Stimulated activated CD4-positive, alpha-beta T cell treated with anti-CD3 and anti-CD28 coated beads, Interleukin-4, amount 100 ng/mL, for 1 hour (primary cell): Measurements from ENCODE around the gene NUPR1.
"Not testable (repeated sequence)": the region's sequence is repeated elsewhere in the genome, so short reads cannot be mapped to it uniquely, and the experiment has no call there.

Experiments used
- DNase-seq: peaks from one replicate; pipeline ENCODE4 v3.0.0-alpha.2; 2020

The NUPR1 gene

DNA sequence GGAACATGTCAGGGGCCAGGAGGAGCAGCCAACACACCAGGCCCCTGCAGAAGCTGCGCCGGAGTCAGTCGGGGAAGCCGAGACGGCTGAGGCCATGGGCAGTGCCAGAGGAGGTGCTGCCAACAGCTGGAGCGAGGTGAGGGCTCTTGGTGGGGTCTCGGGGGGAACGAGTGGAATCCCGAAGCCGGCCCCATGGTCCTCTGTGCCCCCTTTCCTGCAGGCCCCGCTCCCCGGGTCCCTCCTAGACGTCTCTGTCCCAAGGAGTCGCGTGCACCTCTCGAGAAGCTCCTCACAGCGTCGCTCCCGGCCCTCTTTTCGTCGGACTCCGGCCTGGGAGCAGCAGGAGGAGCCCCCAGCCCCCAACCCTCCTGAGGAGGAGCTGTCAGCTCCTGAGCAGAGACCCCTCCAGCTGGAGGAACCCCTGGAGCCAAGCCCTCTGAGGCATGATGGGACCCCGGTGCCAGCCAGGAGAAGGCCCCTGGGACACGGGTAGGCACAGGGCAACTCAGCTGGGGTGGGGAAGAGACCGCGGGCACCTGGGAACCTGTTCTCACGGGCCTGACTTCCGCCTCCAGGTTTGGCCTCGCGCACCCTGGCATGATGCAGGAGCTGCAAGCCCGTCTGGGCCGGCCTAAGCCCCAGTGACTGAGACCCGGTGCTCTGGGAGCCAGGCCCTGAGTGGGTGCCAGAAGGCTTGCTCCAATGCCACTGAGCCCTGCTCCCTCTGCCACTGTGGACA lies 40.7 kb downstream of the NUPR1 start:
- DNase-seq = no peak

DNA sequence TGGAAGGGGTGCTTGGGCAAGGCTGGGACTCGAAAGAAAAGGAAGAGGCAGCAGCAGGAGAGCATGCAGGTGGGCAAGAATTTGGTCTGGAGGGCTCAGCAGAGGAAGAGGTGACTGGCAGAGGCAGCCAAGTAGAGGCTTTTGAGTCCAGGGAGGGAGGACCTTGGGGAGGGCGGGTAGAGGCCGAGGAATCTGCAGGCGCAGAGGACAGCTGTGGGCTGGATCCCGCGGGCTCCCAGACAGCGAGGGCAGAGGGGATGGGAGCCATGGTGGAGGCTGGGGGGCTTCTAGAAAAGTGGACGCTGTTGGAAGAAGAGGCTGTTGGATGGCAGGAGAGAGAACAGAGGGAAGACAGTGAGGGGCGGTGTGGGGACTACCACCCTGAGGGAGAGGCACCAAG lies 41.4 kb downstream of the NUPR1 start:
- no peak for DNase-seq

DNA sequence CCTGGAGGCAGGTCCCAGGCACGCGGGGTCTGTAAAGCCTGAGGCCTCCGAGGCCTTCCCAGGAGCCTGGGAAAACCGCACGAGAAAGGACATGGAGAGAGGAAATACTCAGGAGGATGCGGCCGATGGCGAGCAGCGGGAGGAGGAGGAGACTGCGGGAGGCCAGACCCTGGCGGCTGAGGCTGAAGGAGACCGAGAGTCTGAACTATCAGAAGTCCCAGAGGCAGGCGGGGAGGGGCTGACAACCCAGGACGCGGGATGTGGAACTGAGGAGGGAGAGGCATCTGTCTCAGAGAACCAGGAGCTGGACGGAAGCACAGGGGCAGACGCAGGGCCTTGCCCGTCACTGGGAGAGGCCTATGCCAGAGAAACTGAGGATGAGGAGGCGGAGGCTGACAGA lies 41.9 kb downstream of the NUPR1 start:
- DNase-seq = no peak

DNA sequence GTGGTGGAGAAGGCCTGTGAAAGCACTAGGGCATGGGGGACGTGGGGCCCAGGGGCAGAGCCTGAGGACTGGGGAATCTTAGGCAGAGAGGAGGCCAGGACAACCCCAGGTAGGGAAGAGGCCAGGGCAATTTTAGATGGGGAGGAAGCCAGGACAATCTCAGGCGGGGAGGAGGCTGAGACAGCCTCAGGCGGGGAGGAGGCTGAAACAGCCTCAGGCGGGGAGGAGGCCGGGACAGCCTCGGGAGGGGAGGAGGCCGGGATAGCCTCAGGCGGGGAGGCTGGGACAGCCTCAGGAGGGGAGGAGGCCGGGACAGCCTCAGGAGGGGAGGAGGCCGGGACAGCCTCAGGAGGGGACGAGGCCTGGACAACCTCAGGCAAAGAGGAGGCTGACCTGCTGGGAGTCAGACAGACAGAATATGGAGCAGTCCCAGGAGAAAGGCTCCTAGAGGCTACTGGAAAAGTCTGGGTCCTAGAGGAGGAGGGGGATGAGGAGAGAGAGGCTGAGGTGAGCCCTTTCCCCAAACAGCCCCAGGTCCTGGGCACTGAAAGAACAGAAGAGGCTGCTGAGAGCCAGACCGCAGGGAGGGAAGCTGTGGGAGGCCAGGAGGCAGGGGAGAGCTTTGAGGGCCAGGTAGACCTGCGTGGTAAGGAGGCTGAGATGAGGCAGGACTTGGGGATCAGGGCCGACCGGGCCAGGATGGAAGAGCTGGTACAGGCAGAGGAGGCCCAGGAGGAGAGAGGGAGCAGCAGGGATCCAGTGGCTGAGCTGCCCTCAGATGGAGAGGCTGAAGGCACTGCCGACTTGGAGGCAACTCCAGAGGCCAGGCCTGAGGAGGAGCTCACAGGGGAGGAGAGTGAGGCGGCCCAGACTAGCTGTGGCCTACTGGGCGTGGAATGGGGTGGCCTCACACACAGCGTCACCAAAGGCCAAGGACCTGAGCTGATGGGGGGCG lies 42.7 kb downstream of the NUPR1 start:
- no peak for DNase-seq

DNA sequence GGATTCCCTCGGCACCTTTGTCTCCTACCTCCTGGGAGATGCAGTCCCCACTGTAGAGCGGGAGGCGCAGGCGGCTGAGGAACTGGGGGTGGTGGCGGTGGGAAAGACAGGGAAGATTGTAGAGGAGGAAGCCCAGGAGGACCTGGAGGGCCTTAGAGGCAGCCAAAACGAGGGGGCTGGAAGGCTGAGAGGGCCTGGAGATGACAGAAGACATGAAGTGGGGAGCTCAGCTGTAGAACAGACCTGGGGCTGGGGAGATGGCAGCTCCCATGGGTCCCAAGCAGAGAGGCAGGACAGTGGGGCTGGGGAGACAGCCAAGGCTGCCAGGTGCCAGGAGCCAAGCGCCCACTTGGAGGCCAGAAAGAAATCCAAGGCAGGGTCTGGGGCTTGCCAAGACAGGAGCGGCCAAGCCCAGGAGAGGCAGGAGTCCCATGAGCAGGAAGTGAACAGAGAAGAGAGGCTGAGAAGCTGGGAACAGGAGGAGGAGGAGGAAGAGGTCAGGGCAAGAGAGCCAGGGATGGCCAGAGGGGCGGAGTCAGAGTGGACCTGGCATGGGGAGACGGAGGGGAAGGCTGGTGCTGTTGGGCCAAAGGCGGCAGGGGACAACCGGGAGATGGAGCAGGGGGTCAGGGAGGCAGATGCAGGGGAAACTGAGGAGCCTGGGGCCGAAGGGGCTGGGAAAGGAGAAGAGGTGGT lies 43.5 kb downstream of the NUPR1 start:
- no peak for DNase-seq

DNA sequence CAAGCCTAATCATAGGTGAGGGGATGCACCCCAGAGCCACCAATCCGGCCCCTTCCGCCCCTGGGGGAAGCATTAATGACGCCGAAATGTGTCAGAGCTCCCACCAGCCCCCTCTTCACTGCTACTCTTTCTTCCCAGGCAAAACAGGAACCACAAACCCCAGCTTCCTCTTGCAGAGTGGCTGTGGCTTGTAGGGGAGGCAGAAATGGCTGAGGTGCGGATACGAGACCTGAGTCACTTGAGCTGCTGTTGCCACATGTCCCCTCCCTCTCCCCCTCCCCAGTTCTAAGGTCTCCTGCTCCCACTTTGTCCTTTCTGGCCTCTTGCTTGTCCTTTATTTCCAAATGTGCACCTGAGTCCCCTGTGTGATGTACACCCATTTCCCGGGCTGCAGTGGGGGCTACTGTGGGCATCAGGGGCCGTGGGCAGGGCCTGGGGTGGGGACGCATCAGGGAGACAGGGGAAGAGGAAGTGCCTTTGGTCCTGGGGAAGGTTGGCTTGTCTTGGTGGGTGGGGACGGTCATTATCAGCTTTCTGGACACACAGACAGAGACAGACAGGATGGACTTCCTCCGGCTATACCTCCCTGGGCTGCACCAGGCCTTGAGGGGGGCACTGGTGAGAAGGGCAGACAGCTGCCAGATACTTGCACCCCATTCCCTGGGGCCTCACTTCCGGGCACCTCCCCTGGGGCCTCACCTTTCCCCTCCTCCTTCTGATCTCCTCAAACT lies 44.5 kb downstream of the NUPR1 start, which contains the start of gene APOBR:
APOBR (plus strand) TSS at position 523 of the 731 bp plus-strand sequence; CDS start at position 562, 39 bp downstream.
- peak; percentile 75 for DNase-seq

DNA sequence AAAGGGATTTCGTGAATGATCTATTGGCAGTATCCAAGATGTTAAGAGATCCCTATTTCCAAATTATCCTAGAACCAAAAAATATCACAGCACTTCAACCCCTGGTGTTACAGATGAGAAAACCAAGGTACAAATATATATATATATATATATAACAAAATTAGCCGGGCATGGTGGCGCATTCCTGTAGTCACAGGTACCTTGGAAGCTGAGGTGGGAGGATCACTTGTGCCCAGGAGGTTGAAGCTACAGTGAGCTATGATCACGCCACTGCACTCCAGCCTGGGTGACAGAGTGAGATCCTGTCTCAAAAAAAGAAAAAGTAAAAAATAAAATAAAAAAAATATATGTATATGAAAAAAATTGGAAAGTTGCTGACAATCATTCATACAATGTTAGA lies 46.3 kb downstream of the NUPR1 start:
- DNase-seq = no peak

DNA sequence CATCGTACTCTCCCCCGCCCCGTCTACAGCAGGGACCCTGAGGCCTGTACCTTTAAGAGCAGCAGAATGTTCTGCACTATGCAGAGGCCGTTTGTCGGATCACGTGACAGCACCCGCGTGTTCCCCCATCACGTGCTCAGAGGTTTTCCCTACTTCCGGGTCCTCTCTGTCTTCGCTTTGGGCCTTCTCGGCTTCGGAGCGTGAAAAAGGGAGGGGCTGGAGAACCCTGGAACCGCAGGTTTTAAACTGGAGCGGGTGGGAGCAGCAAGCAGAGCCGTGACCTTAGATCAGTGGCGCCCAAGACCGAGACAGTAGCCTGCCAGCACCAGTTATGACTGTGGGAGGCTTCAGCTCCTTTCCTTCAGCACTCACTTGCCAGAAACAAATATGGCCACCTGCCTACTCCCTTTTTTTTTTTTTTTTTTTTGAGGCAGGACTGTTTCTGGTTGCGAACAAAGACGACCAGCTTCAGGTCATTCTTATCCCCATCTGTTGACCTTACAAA lies 46.8 kb downstream of the NUPR1 start, which contains the start of gene CLN3:
CLN3 (minus strand) TSS at position 105 of the 505 bp plus-strand sequence. CDS start 315 bp downstream, outside the sequence.
- DNase-seq = peak; percentile 80

DNA sequence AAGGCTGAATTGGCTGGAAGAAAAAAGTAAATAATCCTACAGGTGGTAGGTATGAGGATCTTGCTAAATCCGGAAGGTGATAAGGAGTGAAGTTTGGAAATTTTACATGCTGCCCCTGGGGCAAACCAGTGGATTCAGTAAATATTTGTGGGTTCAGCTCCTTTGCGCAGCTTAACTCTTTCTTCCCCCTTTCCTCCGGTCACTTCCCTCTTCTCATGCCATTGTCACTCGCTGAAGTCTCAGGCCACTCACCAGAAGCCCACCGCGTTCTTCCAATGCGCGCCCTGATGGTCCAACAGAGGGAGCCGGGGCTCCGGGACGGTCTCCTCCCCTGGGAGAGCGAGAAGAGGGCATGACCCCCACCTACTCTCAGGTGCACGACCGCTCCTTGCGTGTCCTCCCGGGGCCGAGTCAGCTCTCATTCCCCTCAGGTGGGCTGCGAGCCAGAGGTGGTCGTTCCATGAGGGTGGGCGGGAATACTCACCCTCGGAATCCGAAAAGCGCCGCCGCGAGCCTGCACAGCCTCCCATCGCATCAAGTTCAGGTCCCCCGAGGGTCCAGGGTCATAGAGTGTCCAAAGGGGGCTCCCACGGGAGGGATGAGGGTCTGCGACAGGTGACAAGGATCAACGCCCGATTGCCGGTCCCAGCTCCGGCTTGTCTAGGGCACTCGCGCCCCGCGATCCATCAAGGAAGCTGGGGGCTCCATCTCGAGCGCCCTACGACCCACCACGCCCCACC lies 47.4 kb downstream of the NUPR1 start:
- DNase-seq = peak; percentile 18

DNA sequence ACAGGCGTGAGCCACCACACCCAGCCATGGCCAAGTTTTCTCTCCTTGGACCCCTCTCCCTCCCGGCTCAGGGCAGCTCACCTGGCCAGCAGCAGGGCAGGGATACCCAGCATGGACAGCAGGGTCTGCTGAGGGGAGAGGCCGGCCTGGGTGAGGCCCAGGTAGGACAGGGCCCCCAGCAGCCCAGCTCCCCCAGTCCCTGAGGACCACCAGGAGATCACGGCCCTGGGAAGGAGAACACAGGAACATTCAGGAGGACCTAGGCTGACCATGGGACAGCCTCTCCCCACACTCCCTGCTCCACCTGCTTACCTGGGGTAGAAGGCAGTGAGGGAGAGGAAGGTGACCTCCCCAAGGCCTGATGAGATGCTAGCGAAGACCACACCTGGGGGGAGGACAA lies 52.5 kb downstream of the NUPR1 start:
- DNase-seq = no peak

DNA sequence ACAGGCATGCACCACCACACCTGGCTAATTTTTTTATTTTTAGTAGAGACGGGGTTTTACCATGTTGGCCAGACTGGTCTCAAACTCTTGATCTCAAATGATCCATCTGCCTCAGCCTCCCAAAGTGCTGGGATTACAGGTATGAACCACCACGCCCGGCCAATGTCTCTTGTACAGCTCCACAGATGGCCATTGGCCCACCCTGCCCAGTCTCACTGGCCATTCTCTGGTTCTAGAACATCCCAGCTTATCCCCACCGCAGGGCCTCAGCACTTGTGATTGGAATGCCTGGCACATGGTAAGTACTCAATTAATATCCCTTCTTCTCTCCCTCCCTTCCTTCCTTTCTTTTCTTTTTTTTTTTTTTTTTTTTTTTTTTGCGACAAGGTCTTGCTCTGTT lies 55.4 kb downstream of the NUPR1 start:
- DNase-seq = not testable (repeated sequence)
